Fibroblast of mammary gland (primary cell): ENCODE measurements around the gene FSIP1.

ENCODE experiments used
- DNase-seq: peaks from one replicate; pipeline ENCODE4 v3.0.0-alpha.2; 2010; ENCODE audit warnings: low read depth
- H3K4me3 ChIP-seq: 2 replicates; pipeline ENCODE4 v1.5.1; 2011; ENCODE audit warnings: low read depth, mild to moderate bottlenecking, low read length, moderate library complexity; ENCODE audit not compliant: control insufficient read depth
- TF ChIP-seq, protein P1 (sequence below): conservative IDR thresholded peaks from 2 replicates; pipeline ENCODE4 v1.5.1; 2011; ENCODE audit warnings: low read depth, low read length, inconsistent platforms; ENCODE audit not compliant: control insufficient read depth, insufficient read depth

Gene FSIP1

DNA sequence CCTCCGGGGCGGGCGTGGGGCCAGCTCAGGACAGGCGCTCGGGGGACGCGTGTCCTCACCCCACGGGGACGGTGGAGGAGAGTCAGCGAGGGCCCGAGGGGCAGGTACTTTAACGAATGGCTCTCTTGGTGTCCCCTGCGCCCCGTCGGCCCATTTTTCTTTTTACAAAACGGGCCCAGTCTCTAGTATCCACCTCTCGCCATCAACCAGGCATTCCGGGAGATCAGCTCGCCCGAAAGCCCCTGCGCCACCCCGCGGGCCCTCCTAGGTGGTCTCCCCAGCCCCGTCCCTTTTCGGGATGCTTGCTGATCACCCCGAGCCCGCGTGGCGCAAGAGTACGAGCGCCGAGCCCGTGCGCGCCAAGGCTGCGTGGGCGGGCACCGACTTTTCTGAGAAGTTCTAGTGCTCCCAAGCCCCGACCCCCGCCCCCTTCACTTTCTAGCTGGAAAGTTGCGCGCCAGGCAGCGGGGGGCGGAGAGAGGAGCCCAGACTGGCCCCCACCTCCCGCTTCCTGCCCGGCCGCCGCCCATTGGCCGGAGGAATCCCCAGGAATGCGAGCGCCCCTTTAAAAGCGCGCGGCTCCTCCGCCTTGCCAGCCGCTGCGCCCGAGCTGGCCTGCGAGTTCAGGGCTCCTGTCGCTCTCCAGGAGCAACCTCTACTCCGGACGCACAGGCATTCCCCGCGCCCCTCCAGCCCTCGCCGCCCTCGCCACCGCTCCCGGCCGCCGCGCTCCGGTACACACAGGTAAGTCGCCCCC lies 202.0 kb downstream of the FSIP1 start, which contains the start of gene THBS1:
Gene THBS1 (plus strand): TSS at position 595 of the 757 bp plus-strand sequence. CDS start 779 bp downstream, outside the sequence.
- H3K4me3 ChIP-seq: peak within 1 kb of the TSS; percentile 85
- DNase-seq: peak; percentile 85
- TF ChIP-seq, protein P1, sequence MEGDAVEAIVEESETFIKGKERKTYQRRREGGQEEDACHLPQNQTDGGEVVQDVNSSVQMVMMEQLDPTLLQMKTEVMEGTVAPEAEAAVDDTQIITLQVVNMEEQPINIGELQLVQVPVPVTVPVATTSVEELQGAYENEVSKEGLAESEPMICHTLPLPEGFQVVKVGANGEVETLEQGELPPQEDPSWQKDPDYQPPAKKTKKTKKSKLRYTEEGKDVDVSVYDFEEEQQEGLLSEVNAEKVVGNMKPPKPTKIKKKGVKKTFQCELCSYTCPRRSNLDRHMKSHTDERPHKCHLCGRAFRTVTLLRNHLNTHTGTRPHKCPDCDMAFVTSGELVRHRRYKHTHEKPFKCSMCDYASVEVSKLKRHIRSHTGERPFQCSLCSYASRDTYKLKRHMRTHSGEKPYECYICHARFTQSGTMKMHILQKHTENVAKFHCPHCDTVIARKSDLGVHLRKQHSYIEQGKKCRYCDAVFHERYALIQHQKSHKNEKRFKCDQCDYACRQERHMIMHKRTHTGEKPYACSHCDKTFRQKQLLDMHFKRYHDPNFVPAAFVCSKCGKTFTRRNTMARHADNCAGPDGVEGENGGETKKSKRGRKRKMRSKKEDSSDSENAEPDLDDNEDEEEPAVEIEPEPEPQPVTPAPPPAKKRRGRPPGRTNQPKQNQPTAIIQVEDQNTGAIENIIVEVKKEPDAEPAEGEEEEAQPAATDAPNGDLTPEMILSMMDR: no peak

GRCh38 chr15:39580117-39580484 lies 202.5 kb downstream of the FSIP1 start:
- H3K4me3 ChIP-seq: peak overlapping the region; percentile 85
- TF ChIP-seq, protein P1: peak; percentile 57
- DNase-seq: peak; percentile 94

GRCh38 chr15:39579487-39580116 lies 203.0 kb downstream of the FSIP1 start:
- DNase-seq: peak; percentile 91
- TF ChIP-seq, protein P1: no peak
- peak overlapping the region; percentile 56 for H3K4me3 ChIP-seq

DNA sequence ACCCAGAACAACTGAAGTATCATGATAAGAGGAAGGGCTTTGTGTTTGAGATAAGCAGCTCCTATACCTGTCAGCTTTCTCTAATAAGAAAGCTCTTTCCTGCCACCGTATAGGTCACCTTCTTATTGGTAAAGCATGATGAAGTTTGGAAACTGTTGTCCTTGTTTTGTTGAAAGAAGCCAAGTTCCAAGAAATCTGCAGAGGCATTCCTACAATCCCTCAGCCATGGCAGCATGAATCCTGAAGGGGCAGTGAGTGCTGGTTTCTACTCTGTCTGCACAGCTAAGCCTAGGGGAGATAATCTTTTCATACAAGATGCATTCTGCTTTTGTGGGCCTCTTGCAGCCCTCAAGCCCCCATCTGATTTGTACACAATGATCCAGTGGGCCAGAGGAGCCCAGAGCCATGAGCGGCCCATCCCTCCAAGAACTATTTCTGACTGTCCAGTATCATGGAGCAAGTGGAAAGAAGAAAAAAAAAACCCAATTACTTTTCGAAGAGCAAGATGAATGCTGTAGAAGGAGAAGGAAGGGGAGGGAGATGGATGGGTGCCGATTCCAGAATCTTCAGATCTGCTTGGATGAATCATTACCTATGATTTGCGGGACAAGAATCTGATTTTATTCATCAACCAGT lies 203.7 kb downstream of the FSIP1 start:
- peak overlapping the region; percentile 56 for H3K4me3 ChIP-seq
- TF ChIP-seq, protein P1: no peak
- DNase-seq: peak; percentile 13

DNA sequence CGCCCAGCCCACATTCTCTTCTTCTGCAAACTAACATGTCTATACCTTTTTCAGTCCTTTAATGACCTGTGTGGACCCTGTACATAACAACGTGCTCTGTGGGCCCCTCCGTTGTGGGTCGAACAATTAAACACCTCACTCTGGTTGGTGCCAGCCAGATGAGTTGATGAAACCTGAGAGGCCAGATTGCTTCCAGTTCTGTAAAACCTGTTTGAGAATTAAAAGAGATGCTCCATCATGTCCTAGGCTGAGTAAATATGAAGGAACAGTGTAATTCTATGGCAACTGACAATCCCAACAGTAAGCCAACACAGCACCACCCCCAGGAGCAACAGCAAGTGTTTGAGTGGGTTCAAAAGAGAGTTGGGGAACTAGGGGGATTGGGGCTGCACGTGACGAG lies 207.5 kb downstream of the FSIP1 start:
- DNase-seq: no peak
- H3K4me3 ChIP-seq: no peak overlapping the region
- TF ChIP-seq, protein P1: no peak

- H3K4me3 ChIP-seq: no peak overlapping the region
- DNase-seq: peak; percentile 24
- TF ChIP-seq, protein P1: no peak
These were observed 208.2 kb downstream of the FSIP1 start for GRCh38 chr15:39574427-39574826.
